ENCODE measurements around the gene HAVCR2.
"Not testable (repeated sequence)": the region's sequence is repeated elsewhere in the genome, so short reads cannot be mapped to it uniquely, and the experiment has no call there.

Gene HAVCR2

GRCh38 chr5:157059093-157059539, 49.7 kb downstream of the HAVCR2 start, which contains the start of gene HAVCR1:
Gene HAVCR1 (minus strand): TSS chr5:157059116. CDS start chr5:157057943, 1,173 bp downstream.
- no peak for DNase-seq
- no peaks in the 10 kb centered on the region for H3K9me3 ChIP-seq (ENCODE audit: control extremely low read depth in 1 of 5, control insufficient read depth in 4 of 5, insufficient read depth in 2 of 5, low read depth in 1 of 5, low read length in 4 of 5)
- no peaks in the 10 kb centered on the region for H3K4me1 ChIP-seq (ENCODE audit: control extremely low read depth in 1 of 4, control insufficient read depth in 4 of 4, insufficient read depth in 4 of 4, low read length in 3 of 4)
- WGBS (ENCODE audit: insufficient coverage) = 89% methylated on average over 5 of the region's 9 CpGs
- CTCF ChIA-PET = interaction anchor here (0.9 kb wide), 1 partner anchor 41 kb away, joined by 3 read pairs; no protein-coding TSS in a partner anchor
- no peaks in the 10 kb centered on the region for H3K36me3 ChIP-seq (ENCODE audit: control insufficient read depth in 4 of 4, insufficient read depth in 4 of 4, low read length in 3 of 4)
- POLR2A ChIA-PET = no interaction called here
- no peaks in the 10 kb centered on the region for H3K27me3 ChIP-seq (replicated peaks in 2 of 5; ENCODE audit: control insufficient read depth in 4 of 5, insufficient read depth in 5 of 5, low read length in 4 of 5)
- H3K4me3 ChIP-seq (ENCODE audit: control insufficient read depth in 1 of 7, extremely low read depth in 1 of 7, insufficient read depth in 4 of 7, low read depth in 2 of 7, low read length in 6 of 7) = no peak within 1 kb of the TSS
- no peak within 1 kb of the TSS for H3K27ac ChIP-seq (ENCODE audit: insufficient read depth in 1 of 2, low read depth in 1 of 2, low read length in 2 of 2, poor library complexity in 1 of 2, severe bottlenecking in 2 of 2)

- WGBS (ENCODE audit: insufficient coverage) = 97% methylated on average over 8 of the region's 11 CpGs
- ChIA-PET POLR2A (no interaction called here), CTCF (no interaction called here)
- Histone ChIP-seq H3K4me1 (ENCODE audit: control extremely low read depth in 1 of 4, control insufficient read depth in 4 of 4, insufficient read depth in 4 of 4, low read length in 3 of 4) (no peaks in the 10 kb centered on the region), H3K27me3 (replicated peaks in 2 of 5; ENCODE audit: control insufficient read depth in 4 of 5, insufficient read depth in 5 of 5, low read length in 4 of 5) (no peaks in the 10 kb centered on the region), H3K4me3 (ENCODE audit: control insufficient read depth in 1 of 7, extremely low read depth in 1 of 7, insufficient read depth in 4 of 7, low read depth in 2 of 7, low read length in 6 of 7) (no peak overlapping the region), H3K27ac (ENCODE audit: insufficient read depth in 1 of 2, low read depth in 1 of 2, low read length in 2 of 2, poor library complexity in 1 of 2, severe bottlenecking in 2 of 2) (no peak overlapping the region), H3K36me3 (ENCODE audit: control insufficient read depth in 4 of 4, insufficient read depth in 4 of 4, low read length in 3 of 4) (no peaks in the 10 kb centered on the region), H3K9me3 (ENCODE audit: control extremely low read depth in 1 of 5, control insufficient read depth in 4 of 5, insufficient read depth in 2 of 5, low read depth in 1 of 5, low read length in 4 of 5) (no peaks in the 10 kb centered on the region)
- no peak for DNase-seq
Measured at GRCh38 chr5:157057459-157058370, 51.1 kb downstream of the HAVCR2 start.

DNA sequence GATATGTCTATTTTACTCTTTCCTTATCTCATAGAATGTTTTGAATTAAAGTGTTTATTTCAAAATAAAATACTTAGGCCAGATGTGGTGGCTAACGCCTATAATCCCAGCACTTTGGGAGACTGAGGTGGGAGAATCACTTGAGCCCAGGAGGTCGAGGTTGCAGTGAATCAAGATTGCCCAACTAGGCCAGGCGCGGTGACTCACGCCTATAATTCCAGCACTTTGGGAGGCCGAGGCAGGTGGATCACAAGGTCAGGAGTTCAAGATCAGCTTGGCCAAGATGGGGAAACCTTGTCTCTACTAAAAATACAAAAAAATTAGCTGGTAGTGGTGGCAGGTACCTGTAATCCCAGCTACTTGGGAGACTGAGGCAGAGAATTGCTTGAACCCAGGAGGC, 52.0 kb downstream of the HAVCR2 start:
- H3K27me3 ChIP-seq (replicated peaks in 2 of 5; ENCODE audit: control insufficient read depth in 4 of 5, insufficient read depth in 5 of 5, low read length in 4 of 5); H3K4me3 ChIP-seq (ENCODE audit: control insufficient read depth in 1 of 7, extremely low read depth in 1 of 7, insufficient read depth in 4 of 7, low read depth in 2 of 7, low read length in 6 of 7); DNase-seq; H3K27ac ChIP-seq (ENCODE audit: insufficient read depth in 1 of 2, low read depth in 1 of 2, low read length in 2 of 2, poor library complexity in 1 of 2, severe bottlenecking in 2 of 2); H3K36me3 ChIP-seq (ENCODE audit: control insufficient read depth in 4 of 4, insufficient read depth in 4 of 4, low read length in 3 of 4); H3K4me1 ChIP-seq (ENCODE audit: control extremely low read depth in 1 of 4, control insufficient read depth in 4 of 4, insufficient read depth in 4 of 4, low read length in 3 of 4); CTCF ChIA-PET; POLR2A ChIA-PET; H3K9me3 ChIP-seq (ENCODE audit: control extremely low read depth in 1 of 5, control insufficient read depth in 4 of 5, insufficient read depth in 2 of 5, low read depth in 1 of 5, low read length in 4 of 5): not testable (repeated sequence)
- WGBS (ENCODE audit: insufficient coverage) = 98% methylated on average over 6 of the region's 6 CpGs

DNA sequence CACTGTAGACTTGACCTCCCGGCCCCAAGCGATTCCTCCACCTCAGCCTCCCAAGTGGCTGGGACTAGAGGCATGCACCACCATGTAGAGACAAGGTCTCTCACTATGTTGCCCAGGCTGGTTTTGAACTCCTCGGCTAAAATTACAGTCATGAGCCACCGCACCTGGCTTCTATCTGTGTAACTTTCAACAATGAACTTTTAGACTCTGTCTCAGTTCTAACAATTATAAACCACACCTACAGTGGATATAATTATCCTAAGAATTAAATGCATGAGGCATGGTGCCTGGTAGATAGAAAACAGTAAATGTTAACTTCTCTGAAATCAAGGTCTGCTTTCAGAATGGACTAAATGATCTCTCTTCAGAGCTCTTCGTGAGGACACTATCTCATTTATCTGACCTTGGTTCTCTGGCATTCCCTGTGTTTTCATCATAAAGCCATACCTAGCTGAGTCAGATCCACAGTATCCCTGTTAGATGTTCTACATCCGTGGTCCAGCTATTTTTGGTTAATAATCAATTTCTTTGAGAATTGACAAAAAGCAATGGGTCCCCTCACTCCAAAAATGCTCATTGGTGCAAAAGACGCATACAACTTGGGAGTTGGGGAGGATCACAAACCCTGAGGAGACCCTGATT, 57.1 kb downstream of the HAVCR2 start:
- 89% methylated on average over 6 of the region's 7 CpGs for WGBS (ENCODE audit: insufficient coverage)
- H3K36me3 ChIP-seq (ENCODE audit: control insufficient read depth in 4 of 4, insufficient read depth in 4 of 4, low read length in 3 of 4) = no peaks in the 10 kb centered on the region
- no peaks in the 10 kb centered on the region for H3K9me3 ChIP-seq (ENCODE audit: control extremely low read depth in 1 of 5, control insufficient read depth in 4 of 5, insufficient read depth in 2 of 5, low read depth in 1 of 5, low read length in 4 of 5)
- no peaks in the 10 kb centered on the region for H3K27me3 ChIP-seq (replicated peaks in 2 of 5; ENCODE audit: control insufficient read depth in 4 of 5, insufficient read depth in 5 of 5, low read length in 4 of 5)
- CTCF ChIA-PET = no interaction called here
- no peak overlapping the region for H3K4me3 ChIP-seq (ENCODE audit: control insufficient read depth in 1 of 7, extremely low read depth in 1 of 7, insufficient read depth in 4 of 7, low read depth in 2 of 7, low read length in 6 of 7)
- no peak for DNase-seq
- POLR2A ChIA-PET = no interaction called here
- H3K27ac ChIP-seq (ENCODE audit: insufficient read depth in 1 of 2, low read depth in 1 of 2, low read length in 2 of 2, poor library complexity in 1 of 2, severe bottlenecking in 2 of 2) = no peak overlapping the region
- no peaks in the 10 kb centered on the region for H3K4me1 ChIP-seq (ENCODE audit: control extremely low read depth in 1 of 4, control insufficient read depth in 4 of 4, insufficient read depth in 4 of 4, low read length in 3 of 4)

- Histone ChIP-seq H3K27me3 (replicated peaks in 2 of 5; ENCODE audit: control insufficient read depth in 4 of 5, insufficient read depth in 5 of 5, low read length in 4 of 5) (no peaks in the 10 kb centered on the region), H3K36me3 (ENCODE audit: control insufficient read depth in 4 of 4, insufficient read depth in 4 of 4, low read length in 3 of 4) (no peaks in the 10 kb centered on the region), H3K9me3 (ENCODE audit: control extremely low read depth in 1 of 5, control insufficient read depth in 4 of 5, insufficient read depth in 2 of 5, low read depth in 1 of 5, low read length in 4 of 5) (no peaks in the 10 kb centered on the region), H3K27ac (ENCODE audit: insufficient read depth in 1 of 2, low read depth in 1 of 2, low read length in 2 of 2, poor library complexity in 1 of 2, severe bottlenecking in 2 of 2) (no peak overlapping the region), H3K4me1 (ENCODE audit: control extremely low read depth in 1 of 4, control insufficient read depth in 4 of 4, insufficient read depth in 4 of 4, low read length in 3 of 4) (no peaks in the 10 kb centered on the region), H3K4me3 (ENCODE audit: control insufficient read depth in 1 of 7, extremely low read depth in 1 of 7, insufficient read depth in 4 of 7, low read depth in 2 of 7, low read length in 6 of 7) (no peak overlapping the region)
- ChIA-PET CTCF (no interaction called here), POLR2A (no interaction called here)
- peak in 1 of 3 donors; percentile 1 for DNase-seq
- WGBS (ENCODE audit: insufficient coverage) = 26% methylated on average over 5 of the region's 5 CpGs
Measured at GRCh38 chr5:157050050-157050449, 58.8 kb downstream of the HAVCR2 start.

DNA sequence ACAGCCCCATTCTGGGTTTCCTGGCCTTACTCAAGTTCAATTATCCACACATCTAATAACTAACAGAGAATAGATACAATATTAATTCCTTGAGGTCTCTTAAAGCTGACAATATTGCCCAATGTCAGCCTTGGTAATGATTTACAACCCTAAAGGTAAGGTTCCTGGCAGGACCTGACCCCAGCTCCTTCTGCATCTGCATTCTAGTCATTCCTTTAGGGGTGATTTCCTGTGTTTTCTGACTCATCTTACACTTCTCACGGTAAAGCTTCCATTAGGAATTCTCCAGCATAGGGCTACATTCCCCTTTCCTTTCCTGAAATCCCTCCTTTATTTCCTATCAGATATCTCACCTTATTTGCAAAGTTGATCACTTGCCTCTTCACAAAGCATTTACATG, 59.2 kb downstream of the HAVCR2 start:
- Histone ChIP-seq H3K27ac (ENCODE audit: insufficient read depth in 1 of 2, low read depth in 1 of 2, low read length in 2 of 2, poor library complexity in 1 of 2, severe bottlenecking in 2 of 2) (no peak overlapping the region), H3K4me3 (ENCODE audit: control insufficient read depth in 1 of 7, extremely low read depth in 1 of 7, insufficient read depth in 4 of 7, low read depth in 2 of 7, low read length in 6 of 7) (no peak overlapping the region), H3K27me3 (replicated peaks in 2 of 5; ENCODE audit: control insufficient read depth in 4 of 5, insufficient read depth in 5 of 5, low read length in 4 of 5) (no peaks in the 10 kb centered on the region), H3K4me1 (ENCODE audit: control extremely low read depth in 1 of 4, control insufficient read depth in 4 of 4, insufficient read depth in 4 of 4, low read length in 3 of 4) (no peaks in the 10 kb centered on the region), H3K36me3 (ENCODE audit: control insufficient read depth in 4 of 4, insufficient read depth in 4 of 4, low read length in 3 of 4) (no peaks in the 10 kb centered on the region), H3K9me3 (ENCODE audit: control extremely low read depth in 1 of 5, control insufficient read depth in 4 of 5, insufficient read depth in 2 of 5, low read depth in 1 of 5, low read length in 4 of 5) (no peaks in the 10 kb centered on the region)
- 63% methylated on average over 1 of the region's 1 CpG for WGBS (ENCODE audit: insufficient coverage)
- ChIA-PET POLR2A (no interaction called here), CTCF (no interaction called here)
- DNase-seq = no peak

DNA sequence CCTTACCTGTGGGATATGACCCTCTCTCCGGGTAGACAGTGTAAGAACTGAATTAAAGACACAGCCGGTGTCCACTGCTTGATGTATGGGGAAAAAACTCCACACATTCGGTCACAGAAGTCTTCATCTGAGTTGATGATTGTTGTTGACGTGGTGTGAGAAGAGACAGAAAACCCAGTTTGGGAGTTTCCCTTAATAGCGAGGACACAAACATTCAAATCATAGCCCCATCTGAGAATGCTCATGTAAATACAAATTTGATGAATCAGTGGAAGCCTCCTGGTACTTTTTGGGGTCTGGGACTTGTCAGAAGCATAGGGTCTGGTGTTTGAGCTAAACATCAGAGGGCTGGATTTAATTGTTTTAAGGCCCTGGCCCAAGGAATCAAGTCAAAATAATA, 60.9 kb downstream of the HAVCR2 start:
- Histone ChIP-seq H3K27me3 (replicated peaks in 2 of 5; ENCODE audit: control insufficient read depth in 4 of 5, insufficient read depth in 5 of 5, low read length in 4 of 5) (no peaks in the 10 kb centered on the region), H3K36me3 (ENCODE audit: control insufficient read depth in 4 of 4, insufficient read depth in 4 of 4, low read length in 3 of 4) (no peaks in the 10 kb centered on the region), H3K4me1 (ENCODE audit: control extremely low read depth in 1 of 4, control insufficient read depth in 4 of 4, insufficient read depth in 4 of 4, low read length in 3 of 4) (no peaks in the 10 kb centered on the region), H3K9me3 (ENCODE audit: control extremely low read depth in 1 of 5, control insufficient read depth in 4 of 5, insufficient read depth in 2 of 5, low read depth in 1 of 5, low read length in 4 of 5) (no peaks in the 10 kb centered on the region), H3K4me3 (ENCODE audit: control insufficient read depth in 1 of 7, extremely low read depth in 1 of 7, insufficient read depth in 4 of 7, low read depth in 2 of 7, low read length in 6 of 7) (no peak overlapping the region), H3K27ac (ENCODE audit: insufficient read depth in 1 of 2, low read depth in 1 of 2, low read length in 2 of 2, poor library complexity in 1 of 2, severe bottlenecking in 2 of 2) (no peak overlapping the region)
- ChIA-PET CTCF (no interaction called here), POLR2A (no interaction called here)
- WGBS (ENCODE audit: insufficient coverage) = 100% methylated on average over 3 of the region's 5 CpGs
- no peak for DNase-seq
